IPS DF 6.9 (cell line): ENCODE measurements around the gene GANC.

Source experiments
- DNase-seq: peaks from one replicate; pipeline ENCODE4 v3.0.0-alpha.2; 2013; ENCODE audit warnings: low read depth, low spot score
- H3K27ac ChIP-seq: one replicate; pipeline ENCODE4 v1.5.1; 2013; ENCODE audit warnings: low read length, control low read depth
- H3K27me3 ChIP-seq: 2 replicates; pipeline ENCODE4 v1.6.1; 2013; ENCODE audit warnings: mild to moderate bottlenecking, low read length; ENCODE audit not compliant: control insufficient read depth, insufficient read depth
- H3K36me3 ChIP-seq: 2 replicates; pipeline ENCODE4 v1.6.1; 2013; ENCODE audit warnings: low read length; ENCODE audit not compliant: control insufficient read depth, insufficient read depth
- H3K4me1 ChIP-seq: 2 replicates; pipeline ENCODE4 v1.6.1; 2013; ENCODE audit warnings: low read length; ENCODE audit not compliant: control insufficient read depth, insufficient read depth
- H3K4me3 ChIP-seq: 2 replicates; pipeline ENCODE4 v1.5.1; 2013; ENCODE audit warnings: mild to moderate bottlenecking, low read length
- H3K9me3 ChIP-seq: 2 replicates; pipeline ENCODE4 v1.6.1; 2013; ENCODE audit warnings: low read length, inconsistent platforms; ENCODE audit not compliant: control insufficient read depth, insufficient read depth
- WGBS: extraction: QIAGEN DNeasy Blood & Tissue Kit; methylation state at CpG from one replicate; pipeline ENCODE4 v1.1.7; 2013; ENCODE audit warnings: mixed read lengths, missing lambda C conversion rate; ENCODE audit not compliant: insufficient read length, insufficient coverage; 5-methylcytosine and 5-hydroxymethylcytosine counted together

GANC gene

GRCh38 chr15:42373274-42373673, 100.3 kb downstream of the GANC start:
- Histone ChIP-seq H3K4me1 (no peaks in the 10 kb centered on the region), H3K9me3 (no peaks in the 10 kb centered on the region; the same call in 1 of the 2 replicates), H3K27ac (no peak overlapping the region), H3K4me3 (no peak overlapping the region), H3K36me3 (no peaks in the 10 kb centered on the region), H3K27me3 (no peaks in the 10 kb centered on the region)
- no peak for DNase-seq
- WGBS, result no CpG with 5 or more reads among the region's 1 CpG

GRCh38 chr15:42373936-42374335, 100.9 kb downstream of the GANC start:
- H3K36me3 ChIP-seq, result no peaks in the 10 kb centered on the region
- no peaks in the 10 kb centered on the region; the same call in 1 of the 2 replicates for H3K9me3 ChIP-seq
- H3K27me3 ChIP-seq, result no peaks in the 10 kb centered on the region
- DNase-seq, result no peak
- no CpG with 5 or more reads among the region's 4 CpGs for WGBS
- H3K4me1 ChIP-seq, result no peaks in the 10 kb centered on the region
- H3K4me3 ChIP-seq, result no peak overlapping the region
- H3K27ac ChIP-seq, result no peak overlapping the region

DNA sequence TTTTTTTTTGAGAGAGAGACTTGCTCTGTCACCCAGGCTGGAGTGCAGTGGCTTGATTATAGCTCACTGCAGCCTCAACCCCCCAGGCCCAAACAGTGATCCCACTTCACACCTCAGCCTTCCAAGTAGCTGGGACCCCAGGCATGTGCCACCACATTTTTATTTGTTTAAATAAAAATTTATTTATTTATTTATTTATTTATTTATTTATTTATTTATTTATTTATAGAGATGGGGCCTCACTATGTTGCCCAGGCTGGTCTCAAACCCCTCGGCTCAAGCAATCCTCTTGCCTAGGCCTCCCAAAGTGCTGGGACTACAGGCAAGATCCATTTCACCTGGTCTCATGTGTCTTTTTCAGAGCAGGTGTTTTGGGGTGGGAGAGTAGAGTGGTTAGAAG, 101.8 kb downstream of the GANC start:
- WGBS, result no CpG with 5 or more reads among the region's 1 CpG
- H3K36me3 ChIP-seq, result no peaks in the 10 kb centered on the region
- no peaks in the 10 kb centered on the region for H3K9me3 ChIP-seq

GRCh38 chr15:42375252-42375651, 102.3 kb downstream of the GANC start:
- DNase-seq, result no peak
- H3K27me3 ChIP-seq, result no peaks in the 10 kb centered on the region
- no CpG with 5 or more reads among the region's 5 CpGs for WGBS
- no peaks in the 10 kb centered on the region for H3K9me3 ChIP-seq
- H3K36me3 ChIP-seq, result no peaks in the 10 kb centered on the region
- H3K4me3 ChIP-seq, result no peak overlapping the region
- no peaks in the 10 kb centered on the region for H3K4me1 ChIP-seq
- no peak overlapping the region for H3K27ac ChIP-seq

More for the DNA sequence above, 101.8 kb downstream of the GANC start:
- Histone ChIP-seq H3K27ac (no peak overlapping the region), H3K27me3 (no peaks in the 10 kb centered on the region), H3K4me1 (no peaks in the 10 kb centered on the region), H3K4me3 (no peak overlapping the region)
- DNase-seq, result no peak

DNA sequence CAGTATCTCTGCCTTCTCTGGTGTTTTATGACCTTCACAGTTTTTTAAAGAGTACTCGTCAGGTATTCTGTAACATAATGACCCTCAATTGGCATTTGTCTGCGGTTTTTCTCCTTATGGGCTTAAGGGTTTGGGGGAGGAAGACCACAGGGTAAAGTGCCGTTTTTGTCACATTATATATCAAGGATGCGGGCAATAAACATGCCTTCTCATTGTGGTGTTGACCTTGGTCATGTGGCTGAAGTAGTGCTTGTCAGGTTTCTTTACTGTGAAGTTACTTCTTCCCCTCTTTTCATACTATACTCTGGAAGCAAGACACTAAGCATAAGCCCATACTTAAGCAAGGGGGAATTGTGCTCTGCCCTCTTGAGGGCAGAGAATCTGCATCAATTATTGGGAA, 102.9 kb downstream of the GANC start:
- DNase-seq, result no peak

GRCh38 chr15:42378011-42378410, 105.0 kb downstream of the GANC start:
- H3K4me3 ChIP-seq, result no peak overlapping the region
- no peak overlapping the region for H3K27ac ChIP-seq
- H3K36me3 ChIP-seq, result no peaks in the 10 kb centered on the region
- no peak for DNase-seq
- no CpG with 5 or more reads among the region's 8 CpGs for WGBS
- no peaks in the 10 kb centered on the region for H3K9me3 ChIP-seq
- no peaks in the 10 kb centered on the region for H3K27me3 ChIP-seq
- H3K4me1 ChIP-seq, result no peaks in the 10 kb centered on the region

More for the DNA sequence above, 102.9 kb downstream of the GANC start:
- Histone ChIP-seq H3K4me3 (no peak overlapping the region), H3K4me1 (no peaks in the 10 kb centered on the region), H3K27me3 (no peaks in the 10 kb centered on the region), H3K27ac (no peak overlapping the region), H3K36me3 (no peaks in the 10 kb centered on the region), H3K9me3 (no peaks in the 10 kb centered on the region)
- WGBS, result no CpG with 5 or more reads among the region's 4 CpGs

- Histone ChIP-seq H3K27me3 (no peaks in the 10 kb centered on the region), H3K9me3 (no peaks in the 10 kb centered on the region), H3K4me1 (peaks cover 5% of the 10 kb centered on the region; the same call in 1 of the 2 replicates), H3K27ac (no peak overlapping the region), H3K36me3 (no peaks in the 10 kb centered on the region), H3K4me3 (no peak overlapping the region)
- no CpG with 5 or more reads among the region's 4 CpGs for WGBS
- no peak for DNase-seq
Measured at GRCh38 chr15:42384597-42384996, 111.6 kb downstream of the GANC start.

GRCh38 chr15:42385206-42385979, 112.4 kb downstream of the GANC start:
- WGBS, result no CpG with 5 or more reads among the region's 5 CpGs
- Histone ChIP-seq H3K9me3 (no peaks in the 10 kb centered on the region), H3K4me1 (peaks cover 5% of the 10 kb centered on the region; the same call in 1 of the 2 replicates), H3K36me3 (no peaks in the 10 kb centered on the region), H3K27ac (no peak overlapping the region), H3K27me3 (no peaks in the 10 kb centered on the region), H3K4me3 (no peak overlapping the region)
- no peak for DNase-seq

GRCh38 chr15:42385980-42386700, 113.1 kb downstream of the GANC start:
- H3K4me1 ChIP-seq, result peaks cover 5% of the 10 kb centered on the region; the same call in 1 of the 2 replicates
- DNase-seq, result no peak
- no peaks in the 10 kb centered on the region for H3K9me3 ChIP-seq
- H3K36me3 ChIP-seq, result no peaks in the 10 kb centered on the region
- H3K27ac ChIP-seq, result no peak overlapping the region
- H3K27me3 ChIP-seq, result no peaks in the 10 kb centered on the region
- no peak overlapping the region for H3K4me3 ChIP-seq
- no CpG with 5 or more reads among the region's 12 CpGs for WGBS

DNA sequence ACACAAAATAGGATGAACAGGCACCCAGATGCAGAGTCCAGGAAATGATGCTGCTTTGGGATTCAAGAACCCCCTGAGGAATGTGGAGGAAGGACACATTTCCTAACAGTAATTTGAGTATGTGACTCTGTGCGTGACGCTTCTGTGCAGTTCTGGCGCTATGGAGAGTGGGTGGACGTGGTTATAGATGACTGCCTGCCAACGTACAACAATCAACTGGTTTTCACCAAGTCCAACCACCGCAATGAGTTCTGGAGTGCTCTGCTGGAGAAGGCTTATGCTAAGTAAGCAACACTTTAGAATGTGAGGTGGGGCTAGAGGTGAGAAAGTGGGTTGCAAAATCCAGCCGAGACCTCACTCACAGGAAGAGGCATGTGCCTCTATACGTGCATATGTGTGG, 114.6 kb downstream of the GANC start:
- Histone ChIP-seq H3K4me1 (peaks cover 5% of the 10 kb centered on the region; the same call in 1 of the 2 replicates), H3K4me3 (no peak overlapping the region), H3K36me3 (no peaks in the 10 kb centered on the region), H3K27me3 (no peaks in the 10 kb centered on the region), H3K27ac (no peak overlapping the region), H3K9me3 (no peaks in the 10 kb centered on the region)
- DNase-seq, result no peak
- WGBS, result no CpG with 5 or more reads among the region's 8 CpGs
